ENCODE measurements around the gene ATP7B. TPM values are rescaled to one million over a fixed set of nuclear protein-coding genes. Genes with fewer than 3 reads are reported as not detected.

The ATP7B gene
- total RNA-seq, 1 experiment from 2014 or later = 11.6 TPM

DNA sequence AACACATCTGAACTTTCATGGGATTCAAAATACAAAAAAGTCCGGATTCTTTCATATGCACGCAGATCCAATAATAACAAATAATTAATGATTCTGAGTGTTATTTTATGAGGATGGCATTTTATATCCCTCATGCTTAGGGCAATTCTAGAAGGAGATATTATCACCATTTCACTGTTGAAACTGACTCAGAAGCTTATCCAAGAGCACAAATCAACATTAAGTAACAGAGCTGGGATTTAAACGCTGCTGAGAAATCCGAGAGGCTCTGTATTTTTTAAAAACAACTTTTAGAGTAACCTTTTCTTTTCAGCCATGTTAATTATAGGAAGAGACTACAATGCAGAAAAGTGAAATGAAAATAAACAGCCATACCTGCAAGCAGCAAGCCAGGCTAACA is 30.3 kb downstream of the ATP7B start (continued):
- TF ChIP-seq, protein P1, sequence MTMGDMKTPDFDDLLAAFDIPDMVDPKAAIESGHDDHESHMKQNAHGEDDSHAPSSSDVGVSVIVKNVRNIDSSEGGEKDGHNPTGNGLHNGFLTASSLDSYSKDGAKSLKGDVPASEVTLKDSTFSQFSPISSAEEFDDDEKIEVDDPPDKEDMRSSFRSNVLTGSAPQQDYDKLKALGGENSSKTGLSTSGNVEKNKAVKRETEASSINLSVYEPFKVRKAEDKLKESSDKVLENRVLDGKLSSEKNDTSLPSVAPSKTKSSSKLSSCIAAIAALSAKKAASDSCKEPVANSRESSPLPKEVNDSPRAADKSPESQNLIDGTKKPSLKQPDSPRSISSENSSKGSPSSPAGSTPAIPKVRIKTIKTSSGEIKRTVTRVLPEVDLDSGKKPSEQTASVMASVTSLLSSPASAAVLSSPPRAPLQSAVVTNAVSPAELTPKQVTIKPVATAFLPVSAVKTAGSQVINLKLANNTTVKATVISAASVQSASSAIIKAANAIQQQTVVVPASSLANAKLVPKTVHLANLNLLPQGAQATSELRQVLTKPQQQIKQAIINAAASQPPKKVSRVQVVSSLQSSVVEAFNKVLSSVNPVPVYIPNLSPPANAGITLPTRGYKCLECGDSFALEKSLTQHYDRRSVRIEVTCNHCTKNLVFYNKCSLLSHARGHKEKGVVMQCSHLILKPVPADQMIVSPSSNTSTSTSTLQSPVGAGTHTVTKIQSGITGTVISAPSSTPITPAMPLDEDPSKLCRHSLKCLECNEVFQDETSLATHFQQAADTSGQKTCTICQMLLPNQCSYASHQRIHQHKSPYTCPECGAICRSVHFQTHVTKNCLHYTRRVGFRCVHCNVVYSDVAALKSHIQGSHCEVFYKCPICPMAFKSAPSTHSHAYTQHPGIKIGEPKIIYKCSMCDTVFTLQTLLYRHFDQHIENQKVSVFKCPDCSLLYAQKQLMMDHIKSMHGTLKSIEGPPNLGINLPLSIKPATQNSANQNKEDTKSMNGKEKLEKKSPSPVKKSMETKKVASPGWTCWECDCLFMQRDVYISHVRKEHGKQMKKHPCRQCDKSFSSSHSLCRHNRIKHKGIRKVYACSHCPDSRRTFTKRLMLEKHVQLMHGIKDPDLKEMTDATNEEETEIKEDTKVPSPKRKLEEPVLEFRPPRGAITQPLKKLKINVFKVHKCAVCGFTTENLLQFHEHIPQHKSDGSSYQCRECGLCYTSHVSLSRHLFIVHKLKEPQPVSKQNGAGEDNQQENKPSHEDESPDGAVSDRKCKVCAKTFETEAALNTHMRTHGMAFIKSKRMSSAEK (CRISPR knock-in tag; IDR thresholded peaks at IDR 0.05; ENCODE audit: borderline replicate concordance) = no peak
- TF ChIP-seq, protein P2, sequence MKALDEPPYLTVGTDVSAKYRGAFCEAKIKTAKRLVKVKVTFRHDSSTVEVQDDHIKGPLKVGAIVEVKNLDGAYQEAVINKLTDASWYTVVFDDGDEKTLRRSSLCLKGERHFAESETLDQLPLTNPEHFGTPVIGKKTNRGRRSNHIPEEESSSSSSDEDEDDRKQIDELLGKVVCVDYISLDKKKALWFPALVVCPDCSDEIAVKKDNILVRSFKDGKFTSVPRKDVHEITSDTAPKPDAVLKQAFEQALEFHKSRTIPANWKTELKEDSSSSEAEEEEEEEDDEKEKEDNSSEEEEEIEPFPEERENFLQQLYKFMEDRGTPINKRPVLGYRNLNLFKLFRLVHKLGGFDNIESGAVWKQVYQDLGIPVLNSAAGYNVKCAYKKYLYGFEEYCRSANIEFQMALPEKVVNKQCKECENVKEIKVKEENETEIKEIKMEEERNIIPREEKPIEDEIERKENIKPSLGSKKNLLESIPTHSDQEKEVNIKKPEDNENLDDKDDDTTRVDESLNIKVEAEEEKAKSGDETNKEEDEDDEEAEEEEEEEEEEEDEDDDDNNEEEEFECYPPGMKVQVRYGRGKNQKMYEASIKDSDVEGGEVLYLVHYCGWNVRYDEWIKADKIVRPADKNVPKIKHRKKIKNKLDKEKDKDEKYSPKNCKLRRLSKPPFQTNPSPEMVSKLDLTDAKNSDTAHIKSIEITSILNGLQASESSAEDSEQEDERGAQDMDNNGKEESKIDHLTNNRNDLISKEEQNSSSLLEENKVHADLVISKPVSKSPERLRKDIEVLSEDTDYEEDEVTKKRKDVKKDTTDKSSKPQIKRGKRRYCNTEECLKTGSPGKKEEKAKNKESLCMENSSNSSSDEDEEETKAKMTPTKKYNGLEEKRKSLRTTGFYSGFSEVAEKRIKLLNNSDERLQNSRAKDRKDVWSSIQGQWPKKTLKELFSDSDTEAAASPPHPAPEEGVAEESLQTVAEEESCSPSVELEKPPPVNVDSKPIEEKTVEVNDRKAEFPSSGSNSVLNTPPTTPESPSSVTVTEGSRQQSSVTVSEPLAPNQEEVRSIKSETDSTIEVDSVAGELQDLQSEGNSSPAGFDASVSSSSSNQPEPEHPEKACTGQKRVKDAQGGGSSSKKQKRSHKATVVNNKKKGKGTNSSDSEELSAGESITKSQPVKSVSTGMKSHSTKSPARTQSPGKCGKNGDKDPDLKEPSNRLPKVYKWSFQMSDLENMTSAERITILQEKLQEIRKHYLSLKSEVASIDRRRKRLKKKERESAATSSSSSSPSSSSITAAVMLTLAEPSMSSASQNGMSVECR (CRISPR knock-in tag; IDR thresholded peaks at IDR 0.05; ENCODE audit: borderline replicate concordance) = no peak

DNA sequence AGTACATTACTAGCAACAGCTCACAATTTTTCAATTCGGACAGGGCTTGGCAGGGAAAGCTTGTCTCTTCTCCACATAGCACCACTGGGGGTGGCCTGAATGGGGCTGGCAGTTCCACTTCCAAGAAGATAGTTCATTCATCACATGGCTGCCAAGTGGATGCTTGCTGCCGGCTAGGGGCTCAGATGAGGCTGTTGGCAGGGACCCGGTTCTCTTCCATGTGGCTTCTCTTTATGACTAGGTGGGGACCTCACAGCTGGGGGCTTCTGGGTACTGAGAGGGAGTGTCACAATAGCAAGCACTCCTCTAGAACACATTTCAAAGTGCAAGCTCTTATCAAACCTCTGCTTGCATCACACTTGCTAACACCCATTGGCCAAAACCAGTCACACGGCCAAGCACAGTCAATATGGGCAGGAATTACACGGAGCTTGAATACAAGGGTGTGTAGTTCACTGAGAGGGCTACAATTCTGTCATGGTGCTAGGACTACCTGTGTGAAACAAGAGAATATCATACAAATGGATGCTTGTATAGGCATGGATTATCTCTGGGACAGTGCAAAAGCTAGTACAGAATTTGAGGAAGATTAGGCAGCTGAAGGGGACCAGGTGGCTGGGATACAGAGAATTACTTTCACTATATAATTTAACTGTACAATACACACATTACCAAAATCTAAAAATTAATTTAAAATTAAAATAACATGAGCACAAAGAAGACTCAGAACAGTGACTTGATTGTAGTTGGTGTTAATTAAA is 32.3 kb downstream of the ATP7B start:
- no peaks in the 10 kb centered on the region for H3K27me3 Mint-ChIP-seq (ENCODE audit: low read depth)
- peaks cover under 1% of the 10 kb centered on the region; the same call in 1 of the 2 replicates for H3K36me3 Mint-ChIP-seq
- peaks cover 5% of the 10 kb centered on the region for H3K9me3 Mint-ChIP-seq
- no peak; the same call in 1 of the 2 replicates for ATAC-seq
- peaks cover 12% of the 10 kb centered on the region for H3K4me1 Mint-ChIP-seq
- no peak overlapping the region for H3K4me3 Mint-ChIP-seq
- CTCF ChIA-PET = no interaction called here
- H3K27ac Mint-ChIP-seq = no peak overlapping the region
- no peak for DNase-seq (ENCODE audit: low spot score)
- POLR2A ChIA-PET = interaction anchor here (0.5 kb wide), 1 partner anchor 13 kb away, joined by 3 read pairs; no protein-coding TSS in a partner anchor
- TF ChIP-seq NFATC4 (CRISPR knock-in tag; IDR thresholded peaks at IDR 0.05) (no peak), IRF2 (CRISPR knock-in tag; IDR thresholded peaks at IDR 0.05; ENCODE audit: borderline replicate concordance, low read depth) (no peak), ATF1 (CRISPR knock-in tag; IDR thresholded peaks at IDR 0.05) (no peak), CREM (CRISPR knock-in tag; IDR thresholded peaks at IDR 0.05) (no peak), GABPB1 (CRISPR knock-in tag; IDR thresholded peaks at IDR 0.05) (peak; percentile 60), KAT7 (CRISPR knock-in tag; IDR thresholded peaks at IDR 0.05; ENCODE audit: borderline replicate concordance) (no peak), TEAD1 (CRISPR knock-in tag; IDR thresholded peaks at IDR 0.05) (no peak), SMAD4 (CRISPR knock-in tag; IDR thresholded peaks at IDR 0.05) (no peak), TP53 (CRISPR knock-in tag; IDR thresholded peaks at IDR 0.05) (no peak), TCF7 (CRISPR knock-in tag; IDR thresholded peaks at IDR 0.05; ENCODE audit: low read depth) (no peak), ELF4 (CRISPR knock-in tag; IDR thresholded peaks at IDR 0.05; ENCODE audit: low read depth) (no peak)
- TF ChIP-seq, protein P3, sequence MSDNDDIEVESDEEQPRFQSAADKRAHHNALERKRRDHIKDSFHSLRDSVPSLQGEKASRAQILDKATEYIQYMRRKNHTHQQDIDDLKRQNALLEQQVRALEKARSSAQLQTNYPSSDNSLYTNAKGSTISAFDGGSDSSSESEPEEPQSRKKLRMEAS (CRISPR knock-in tag; IDR thresholded peaks at IDR 0.05) = no peak
- TF ChIP-seq, protein P4, sequence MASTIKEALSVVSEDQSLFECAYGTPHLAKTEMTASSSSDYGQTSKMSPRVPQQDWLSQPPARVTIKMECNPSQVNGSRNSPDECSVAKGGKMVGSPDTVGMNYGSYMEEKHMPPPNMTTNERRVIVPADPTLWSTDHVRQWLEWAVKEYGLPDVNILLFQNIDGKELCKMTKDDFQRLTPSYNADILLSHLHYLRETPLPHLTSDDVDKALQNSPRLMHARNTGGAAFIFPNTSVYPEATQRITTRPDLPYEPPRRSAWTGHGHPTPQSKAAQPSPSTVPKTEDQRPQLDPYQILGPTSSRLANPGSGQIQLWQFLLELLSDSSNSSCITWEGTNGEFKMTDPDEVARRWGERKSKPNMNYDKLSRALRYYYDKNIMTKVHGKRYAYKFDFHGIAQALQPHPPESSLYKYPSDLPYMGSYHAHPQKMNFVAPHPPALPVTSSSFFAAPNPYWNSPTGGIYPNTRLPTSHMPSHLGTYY (CRISPR knock-in tag; IDR thresholded peaks at IDR 0.05) = no peak
- TF ChIP-seq, protein P5, sequence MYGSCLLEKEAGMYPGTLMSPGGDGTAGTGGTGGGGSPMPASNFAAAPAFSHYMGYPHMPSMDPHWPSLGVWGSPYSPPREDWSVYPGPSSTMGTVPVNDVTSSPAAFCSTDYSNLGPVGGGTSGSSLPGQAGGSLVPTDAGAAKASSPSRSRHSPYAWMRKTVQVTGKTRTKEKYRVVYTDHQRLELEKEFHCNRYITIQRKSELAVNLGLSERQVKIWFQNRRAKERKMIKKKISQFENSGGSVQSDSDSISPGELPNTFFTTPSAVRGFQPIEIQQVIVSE (CRISPR knock-in tag; IDR thresholded peaks at IDR 0.05; ENCODE audit: borderline replicate concordance) = no peak
- TF ChIP-seq, protein P6, sequence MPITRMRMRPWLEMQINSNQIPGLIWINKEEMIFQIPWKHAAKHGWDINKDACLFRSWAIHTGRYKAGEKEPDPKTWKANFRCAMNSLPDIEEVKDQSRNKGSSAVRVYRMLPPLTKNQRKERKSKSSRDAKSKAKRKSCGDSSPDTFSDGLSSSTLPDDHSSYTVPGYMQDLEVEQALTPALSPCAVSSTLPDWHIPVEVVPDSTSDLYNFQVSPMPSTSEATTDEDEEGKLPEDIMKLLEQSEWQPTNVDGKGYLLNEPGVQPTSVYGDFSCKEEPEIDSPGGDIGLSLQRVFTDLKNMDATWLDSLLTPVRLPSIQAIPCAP (CRISPR knock-in tag; IDR thresholded peaks at IDR 0.05) = no peak
- TF ChIP-seq, protein P7, sequence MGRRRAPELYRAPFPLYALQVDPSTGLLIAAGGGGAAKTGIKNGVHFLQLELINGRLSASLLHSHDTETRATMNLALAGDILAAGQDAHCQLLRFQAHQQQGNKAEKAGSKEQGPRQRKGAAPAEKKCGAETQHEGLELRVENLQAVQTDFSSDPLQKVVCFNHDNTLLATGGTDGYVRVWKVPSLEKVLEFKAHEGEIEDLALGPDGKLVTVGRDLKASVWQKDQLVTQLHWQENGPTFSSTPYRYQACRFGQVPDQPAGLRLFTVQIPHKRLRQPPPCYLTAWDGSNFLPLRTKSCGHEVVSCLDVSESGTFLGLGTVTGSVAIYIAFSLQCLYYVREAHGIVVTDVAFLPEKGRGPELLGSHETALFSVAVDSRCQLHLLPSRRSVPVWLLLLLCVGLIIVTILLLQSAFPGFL (CRISPR knock-in tag; IDR thresholded peaks at IDR 0.05; ENCODE audit: borderline replicate concordance) = no peak
- TF ChIP-seq, protein P8, sequence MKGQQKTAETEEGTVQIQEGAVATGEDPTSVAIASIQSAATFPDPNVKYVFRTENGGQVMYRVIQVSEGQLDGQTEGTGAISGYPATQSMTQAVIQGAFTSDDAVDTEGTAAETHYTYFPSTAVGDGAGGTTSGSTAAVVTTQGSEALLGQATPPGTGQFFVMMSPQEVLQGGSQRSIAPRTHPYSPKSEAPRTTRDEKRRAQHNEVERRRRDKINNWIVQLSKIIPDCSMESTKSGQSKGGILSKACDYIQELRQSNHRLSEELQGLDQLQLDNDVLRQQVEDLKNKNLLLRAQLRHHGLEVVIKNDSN (CRISPR knock-in tag; IDR thresholded peaks at IDR 0.05) = peak; percentile 60
- TF ChIP-seq, protein P9, sequence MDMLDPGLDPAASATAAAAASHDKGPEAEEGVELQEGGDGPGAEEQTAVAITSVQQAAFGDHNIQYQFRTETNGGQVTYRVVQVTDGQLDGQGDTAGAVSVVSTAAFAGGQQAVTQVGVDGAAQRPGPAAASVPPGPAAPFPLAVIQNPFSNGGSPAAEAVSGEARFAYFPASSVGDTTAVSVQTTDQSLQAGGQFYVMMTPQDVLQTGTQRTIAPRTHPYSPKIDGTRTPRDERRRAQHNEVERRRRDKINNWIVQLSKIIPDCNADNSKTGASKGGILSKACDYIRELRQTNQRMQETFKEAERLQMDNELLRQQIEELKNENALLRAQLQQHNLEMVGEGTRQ (CRISPR knock-in tag; IDR thresholded peaks at IDR 0.05) = peak; percentile 41; the same call in 1 of the 2 replicates
